ENCODE data around the gene FKBP5. TPM values are rescaled to one million over a fixed set of nuclear protein-coding genes. Genes with fewer than 3 reads are reported as not detected.

FKBP5 gene
- total and polyA plus RNA-seq, 3 donors from 2014 or later: 86.8 to 185 (median 156) TPM

- no peak overlapping the region for H3K4me3 ChIP-seq
- WGBS, 2 donors: 79 to 80% methylated on average over 2 of the region's 2 CpGs
- H3K36me3 ChIP-seq (ENCODE audit: low read depth, missing control alignments): no peaks in the 10 kb centered on the region
- TF ChIP-seq CTCF (IDR thresholded peaks at IDR 0.05) (no peak), POLR2A (IDR thresholded peaks at IDR 0.05) (no peak)
- H3K4me1 ChIP-seq: peaks cover 14% of the 10 kb centered on the region
- H3K27me3 ChIP-seq: no peaks in the 10 kb centered on the region
- intact Hi-C loops (cut with DNase I; ENCODE audit: low total_unique reads): no loop called here
- H3K9me3 ChIP-seq: no peaks in the 10 kb centered on the region
- DNase-seq: no peak
- H3K27ac ChIP-seq: peak overlapping the region in 1 of 2 donors; percentile 26
These were observed 62.3 kb downstream of the FKBP5 start for GRCh38 chr6:35626401-35626800.

GRCh38 chr6:35624341-35625070 is 64.2 kb downstream of the FKBP5 start:
- no peak for DNase-seq
- H3K36me3 ChIP-seq (ENCODE audit: low read depth, missing control alignments): no peaks in the 10 kb centered on the region
- no peaks in the 10 kb centered on the region for H3K27me3 ChIP-seq
- H3K4me1 ChIP-seq: peaks cover 14% of the 10 kb centered on the region
- H3K27ac ChIP-seq: peak overlapping the region in 1 of 2 donors; percentile 62
- 66 to 75% methylated on average over 9 of the region's 9 CpGs for WGBS, 2 donors
- H3K4me3 ChIP-seq: no peak overlapping the region
- H3K9me3 ChIP-seq: no peaks in the 10 kb centered on the region
- TF ChIP-seq CTCF (IDR thresholded peaks at IDR 0.05) (peak; percentile 6 to 31 (median 29)), POLR2A (IDR thresholded peaks at IDR 0.05) (no peak)
- intact Hi-C loops (cut with DNase I; ENCODE audit: low total_unique reads): no loop called here

- Histone ChIP-seq H3K9me3 (no peaks in the 10 kb centered on the region), H3K4me1 (peaks cover 14% of the 10 kb centered on the region), H3K27me3 (no peaks in the 10 kb centered on the region), H3K36me3 (ENCODE audit: low read depth, missing control alignments) (no peaks in the 10 kb centered on the region), H3K27ac (peak overlapping the region in 1 of 2 donors; percentile 31), H3K4me3 (no peak overlapping the region)
- 67 to 95% methylated on average over 4 of the region's 4 CpGs for WGBS, 2 donors
- TF ChIP-seq POLR2A (IDR thresholded peaks at IDR 0.05) (no peak), CTCF (IDR thresholded peaks at IDR 0.05) (no peak)
- intact Hi-C loops (cut with DNase I; ENCODE audit: low total_unique reads): no loop called here
- DNase-seq: no peak
These were observed 66.4 kb downstream of the FKBP5 start for GRCh38 chr6:35622283-35622682.

GRCh38 chr6:35620706-35621105 is 68.0 kb downstream of the FKBP5 start:
- intact Hi-C loops (cut with DNase I; ENCODE audit: low total_unique reads): no loop called here
- H3K36me3 ChIP-seq (ENCODE audit: low read depth, missing control alignments): no peaks in the 10 kb centered on the region
- DNase-seq: no peak
- H3K9me3 ChIP-seq: no peaks in the 10 kb centered on the region
- TF ChIP-seq CTCF (IDR thresholded peaks at IDR 0.05) (no peak), POLR2A (IDR thresholded peaks at IDR 0.05) (no peak)
- H3K4me3 ChIP-seq: no peak overlapping the region
- no peaks in the 10 kb centered on the region for H3K27me3 ChIP-seq
- H3K27ac ChIP-seq: no peak overlapping the region
- H3K4me1 ChIP-seq: peaks cover 14% of the 10 kb centered on the region
- 76% methylated on average over 1 of the region's 1 CpG for WGBS, 2 donors

- DNase-seq: peak; percentile 73
- intact Hi-C loops (cut with DNase I; ENCODE audit: low total_unique reads): no loop called here
- no peak for TF ChIP-seq CTCF (IDR thresholded peaks at IDR 0.05)
- H3K4me1 ChIP-seq: peaks cover 13% of the 10 kb centered on the region
- 74 to 88% methylated on average over 1 of the region's 1 CpG for WGBS, 2 donors
- no peak overlapping the region for H3K4me3 ChIP-seq
- H3K27me3 ChIP-seq: no peaks in the 10 kb centered on the region
- H3K36me3 ChIP-seq (ENCODE audit: low read depth, missing control alignments): no peaks in the 10 kb centered on the region
- H3K9me3 ChIP-seq: no peaks in the 10 kb centered on the region
- peak overlapping the region; percentile 36 to 51 for H3K27ac ChIP-seq
These were observed 75.0 kb downstream of the FKBP5 start for GRCh38 chr6:35613762-35614161.

All from testis (tissue), 3 donors.